AG10803 (cell line): ENCODE results near the gene ATL3.

ENCODE experiments used
- DNase-seq: peaks from one replicate; pipeline ENCODE4 v3.0.0; 2010; ENCODE audit warnings: low read depth
- H3K4me3 ChIP-seq: 2 replicates; pipeline ENCODE4 v1.5.1; 2011; ENCODE audit warnings: mild to moderate bottlenecking, low read length, control low read depth
- CTCF ChIP-seq: conservative IDR thresholded peaks from 2 replicates; pipeline ENCODE4 v1.5.1; 2011; ENCODE audit warnings: mild to moderate bottlenecking, low read length, control low read depth, inconsistent platforms

The ATL3 gene

GRCh38 chr11:63670096-63670432 lies 1.1 kb downstream of the ATL3 start:
- DNase-seq, result no peak
- H3K4me3 ChIP-seq, result peak overlapping the region; percentile 81
- no peak for TF ChIP-seq CTCF

GRCh38 chr11:63667995-63668795 lies 3.0 kb downstream of the ATL3 start:
- H3K4me3 ChIP-seq, result peak overlapping the region; percentile 17
- no peak for TF ChIP-seq CTCF
- peak; percentile 94 for DNase-seq

DNA sequence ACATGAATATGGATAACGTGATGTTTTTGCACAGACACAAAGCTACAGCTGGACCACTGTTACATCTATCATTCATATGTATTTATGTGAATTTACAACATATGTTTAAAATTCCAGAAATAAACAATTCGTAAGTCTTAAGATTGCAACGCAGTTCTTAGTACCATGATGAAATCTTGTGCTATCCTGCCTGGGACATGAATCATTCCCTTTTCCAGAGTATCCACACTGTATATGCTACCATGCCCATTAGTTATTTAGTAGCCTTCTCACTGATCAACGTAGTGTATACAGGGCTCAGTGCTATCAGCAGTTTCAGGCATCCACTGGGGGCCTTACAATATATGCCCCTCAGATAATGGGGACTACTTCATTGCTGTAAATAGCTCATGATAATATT lies 4.3 kb downstream of the ATL3 start:
- TF ChIP-seq CTCF, result no peak
- H3K4me3 ChIP-seq, result no peak overlapping the region
- peak; percentile 73 for DNase-seq

GRCh38 chr11:63663809-63664208 lies 7.4 kb downstream of the ATL3 start:
- no peak overlapping the region for H3K4me3 ChIP-seq
- no peak for TF ChIP-seq CTCF
- DNase-seq, result peak; percentile 65

GRCh38 chr11:63660972-63661371 lies 10.2 kb downstream of the ATL3 start:
- TF ChIP-seq CTCF, result no peak
- no peak overlapping the region for H3K4me3 ChIP-seq
- no peak for DNase-seq

DNA sequence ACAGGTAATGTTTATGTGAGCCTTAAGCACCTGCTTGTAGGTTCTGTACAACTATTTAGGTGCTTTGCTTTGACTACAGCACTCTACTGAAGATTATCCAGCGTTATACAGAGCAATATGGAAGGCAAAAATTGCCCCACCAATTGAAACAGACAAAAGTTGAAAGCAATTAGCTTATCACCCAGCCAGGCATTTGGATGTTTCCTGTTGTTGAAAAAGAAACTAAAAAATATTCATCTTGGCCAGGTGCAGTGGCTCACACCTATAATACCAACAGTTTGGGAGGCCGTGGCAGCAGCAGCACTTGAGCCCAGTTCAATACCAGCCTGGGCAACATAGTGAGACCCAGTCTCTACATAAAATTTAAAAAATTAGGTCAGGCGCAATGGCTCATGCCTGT lies 18.5 kb downstream of the ATL3 start:
- H3K4me3 ChIP-seq, result no peak overlapping the region
- no peak for DNase-seq
- TF ChIP-seq CTCF, result no peak

- no peak overlapping the region for H3K4me3 ChIP-seq
- no peak for DNase-seq
- TF ChIP-seq CTCF, result no peak
These were observed 28.0 kb downstream of the ATL3 start for GRCh38 chr11:63643205-63643604.
